Endometrial microvascular endothelial cells (primary cell): ENCODE results near the gene FHIT. TPM values are rescaled to one million over a fixed set of nuclear protein-coding genes. Genes with fewer than 3 reads are reported as not detected.

Experiments
- in situ Hi-C: cut with HindIII; loops from 2 replicates; pipeline ENCODE4 v1.10.0; 2017; ENCODE audit warnings: low sequenced_read_pairs, low pct_unique_long_range_greater_than_20kb; ENCODE audit errors: inconsistent ontology term
- total RNA-seq: library from RNA; depleted of rRNA; stranded (reverse); fragments of >200 nt; gene quantifications from one replicate; pipeline ENCODE4 v1.2.3, GENCODE V29; 2015; ENCODE audit errors: inconsistent ontology term

The FHIT gene
- total RNA-seq, 1 donor from 2014 or later, result 0.19 TPM

DNA sequence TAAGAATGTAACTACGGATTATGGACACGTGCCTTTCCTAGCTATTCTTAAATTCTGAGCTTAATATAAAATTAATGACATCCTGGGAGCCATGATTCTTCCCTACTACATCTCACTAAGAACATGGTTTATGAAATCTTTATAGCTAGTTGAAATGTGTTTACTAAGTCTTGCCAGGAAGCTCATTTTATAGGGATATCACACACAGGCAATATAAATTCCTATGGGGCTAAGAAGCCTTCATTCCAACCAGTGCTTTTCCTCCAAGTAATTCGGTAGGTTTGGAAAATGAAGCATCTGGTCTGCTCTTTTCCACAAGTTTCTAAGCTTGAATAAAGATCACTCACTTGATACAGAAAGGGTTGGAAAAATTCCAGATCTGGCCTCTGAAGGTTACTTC, 802.6 kb downstream of the FHIT start:
- in situ Hi-C loops, result no loop called here

DNA sequence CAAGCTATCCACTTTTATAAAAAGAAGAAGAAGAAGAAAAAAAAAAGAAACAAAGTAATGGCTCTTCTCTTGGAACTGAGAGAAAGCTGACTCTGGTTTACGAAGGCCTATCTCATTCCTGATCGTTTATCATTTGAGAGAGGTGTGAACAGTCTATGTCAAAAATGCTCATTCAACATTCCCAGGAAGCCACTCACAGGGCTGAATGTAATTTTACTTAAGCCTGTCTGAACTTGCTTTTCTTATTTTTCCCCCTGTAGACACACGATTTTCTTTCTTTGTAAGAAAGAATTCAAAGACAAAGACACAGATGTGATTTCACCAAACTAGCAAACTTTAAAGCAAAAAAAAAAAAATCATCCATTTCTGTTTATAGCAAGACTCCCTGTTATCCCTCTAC, 805.8 kb downstream of the FHIT start:
- in situ Hi-C loops, result no loop called here

DNA sequence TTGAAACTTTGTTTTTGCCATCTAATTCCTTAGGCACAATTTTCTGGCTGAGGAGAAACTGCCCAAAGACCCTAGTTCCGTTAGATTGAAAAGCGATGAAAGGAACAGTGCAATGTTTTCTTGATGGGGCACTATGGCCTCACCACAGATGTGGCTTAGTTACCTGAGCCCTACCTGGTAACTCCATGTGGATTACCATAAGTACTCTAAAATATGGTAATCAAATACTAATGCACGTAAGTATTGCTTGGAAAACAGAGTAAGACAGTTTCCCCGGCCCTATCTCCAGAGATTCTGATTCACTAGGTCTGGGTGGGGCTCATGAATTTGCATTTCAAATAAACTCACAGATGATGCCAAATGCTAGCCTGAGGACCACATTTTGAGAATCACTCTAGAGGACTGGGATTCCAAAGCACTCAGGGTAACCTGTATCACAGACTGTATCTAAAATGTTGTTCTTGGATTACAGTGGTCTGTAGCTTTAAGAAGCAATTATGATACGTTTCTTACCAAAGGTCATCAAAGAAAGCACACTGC, 806.3 kb downstream of the FHIT start:
- in situ Hi-C loops, result no loop called here

DNA sequence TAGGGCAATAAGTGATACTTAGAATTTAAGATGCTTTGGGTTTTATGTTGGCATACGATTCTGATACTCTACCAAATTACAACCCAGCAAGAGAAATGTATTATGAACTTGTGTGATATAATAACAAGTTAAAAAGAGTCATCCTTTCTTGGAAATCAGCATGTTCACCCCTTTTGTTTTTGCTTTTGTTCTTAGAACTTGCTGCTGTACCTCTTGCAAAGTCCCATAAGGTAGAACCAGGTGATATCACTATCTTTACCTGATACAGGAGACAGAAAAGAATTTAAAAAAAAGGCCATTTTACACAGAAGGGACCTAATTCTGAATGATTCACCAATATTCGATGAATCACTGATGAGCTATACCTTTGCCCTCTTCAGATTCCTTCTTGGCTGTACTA, 810.4 kb downstream of the FHIT start:
- in situ Hi-C loops, result no loop called here

DNA sequence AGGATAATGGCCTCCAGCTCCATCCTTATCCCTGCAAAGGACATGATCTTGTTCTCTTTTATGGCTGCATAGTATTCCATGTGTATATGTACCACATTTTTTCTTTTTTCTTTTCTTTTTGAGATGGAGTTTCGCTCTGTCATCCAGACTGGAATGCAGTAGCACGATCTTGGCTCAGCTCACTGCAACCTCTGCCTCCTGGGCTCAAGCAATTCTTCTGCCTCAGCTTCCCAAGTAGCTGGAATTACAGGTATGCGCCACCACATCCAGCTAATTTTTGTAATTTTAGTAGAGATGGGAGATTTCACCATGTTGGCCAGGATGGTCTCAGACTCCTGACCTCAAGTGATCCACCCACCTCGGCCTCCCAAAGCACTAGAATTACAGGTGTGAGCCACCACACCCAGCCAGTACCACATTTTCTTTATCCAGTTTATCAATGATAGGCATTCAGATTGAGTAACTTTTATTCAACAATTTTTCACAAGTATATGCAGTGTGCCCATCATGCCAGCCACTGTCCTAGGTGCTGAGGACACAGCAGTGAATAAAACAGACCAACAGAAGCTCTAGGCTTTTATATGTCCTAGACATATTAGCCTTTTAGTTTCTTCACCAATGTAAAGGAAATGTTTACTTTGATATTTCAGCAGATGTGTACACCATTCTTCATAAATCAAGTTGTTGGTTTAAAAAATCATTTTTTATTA, 815.2 kb downstream of the FHIT start:
- in situ Hi-C loops, result no loop called here

DNA sequence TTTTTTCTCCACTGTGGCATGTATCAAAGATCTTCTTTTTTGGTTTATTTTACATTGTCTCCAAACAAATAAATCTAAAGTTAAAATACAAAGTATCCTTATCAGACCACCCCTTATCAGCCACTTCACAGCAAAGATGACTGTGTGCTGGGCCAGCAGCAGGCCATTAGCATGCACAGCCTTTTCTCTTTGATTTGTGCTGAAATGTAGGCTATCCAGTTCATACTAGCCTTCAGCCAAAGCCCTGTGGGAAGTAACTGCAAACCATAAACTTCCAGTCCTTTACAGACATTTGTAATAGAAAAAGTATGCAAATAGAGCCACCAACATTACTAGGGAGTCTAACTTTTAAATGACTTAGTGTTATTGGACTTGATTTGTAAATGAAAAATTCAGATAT, 816.3 kb downstream of the FHIT start:
- in situ Hi-C loops, result no loop called here

DNA sequence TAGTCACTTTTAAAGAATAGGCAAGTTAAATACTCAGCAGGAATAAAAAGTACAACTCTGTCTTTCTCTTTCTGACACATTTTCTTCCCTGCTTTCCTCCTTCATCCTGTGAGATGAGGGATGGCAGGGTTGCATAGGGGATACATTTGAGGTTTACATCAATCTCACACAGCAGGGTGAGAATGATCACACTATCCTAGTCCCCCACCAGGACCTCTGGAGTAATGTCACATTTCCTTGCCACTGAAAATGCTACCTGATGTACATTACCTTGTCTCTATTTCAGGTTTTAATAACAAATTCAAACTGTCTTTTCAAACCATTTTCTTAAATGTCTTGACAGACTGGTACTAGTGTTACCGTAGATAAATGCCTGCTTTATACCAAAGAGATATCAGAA, 816.9 kb downstream of the FHIT start:
- in situ Hi-C loops, result no loop called here

DNA sequence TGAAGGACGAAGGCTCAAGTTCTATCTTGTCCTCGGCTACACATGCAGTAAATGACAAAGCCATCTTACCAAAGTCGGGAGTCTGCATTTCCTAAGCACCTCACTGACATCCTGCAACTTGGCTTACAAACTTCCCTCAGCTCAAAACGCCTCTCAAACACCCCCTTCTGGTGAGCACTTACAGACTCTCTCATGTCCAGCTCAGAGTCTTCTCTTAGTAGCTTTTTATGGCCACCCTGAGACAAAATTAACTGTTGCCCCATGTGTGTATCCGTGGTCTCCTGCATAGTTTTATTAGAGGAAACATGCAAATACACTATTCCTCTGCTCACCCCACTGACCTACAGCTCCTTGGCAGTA, 819.7 kb downstream of the FHIT start:
- in situ Hi-C loops, result no loop called here

DNA sequence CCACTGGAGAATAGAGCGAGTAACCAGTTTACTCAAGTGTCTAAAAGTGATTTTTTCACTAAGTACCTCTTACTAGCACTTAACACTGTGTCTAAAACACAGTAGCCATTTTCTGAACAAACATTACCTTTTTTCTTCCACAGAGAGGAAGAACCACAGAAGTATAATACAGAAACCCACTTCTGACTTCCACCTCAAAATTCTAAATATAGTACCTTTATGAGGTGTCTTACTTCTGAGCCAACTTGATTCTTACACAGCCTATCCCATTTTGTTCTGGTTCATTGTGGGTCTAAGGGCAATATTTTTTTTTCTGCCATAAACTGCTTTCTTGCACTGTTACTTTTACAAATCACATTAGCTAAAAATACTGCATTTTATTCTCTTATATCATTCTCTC, 821.0 kb downstream of the FHIT start:
- in situ Hi-C loops, result no loop called here

DNA sequence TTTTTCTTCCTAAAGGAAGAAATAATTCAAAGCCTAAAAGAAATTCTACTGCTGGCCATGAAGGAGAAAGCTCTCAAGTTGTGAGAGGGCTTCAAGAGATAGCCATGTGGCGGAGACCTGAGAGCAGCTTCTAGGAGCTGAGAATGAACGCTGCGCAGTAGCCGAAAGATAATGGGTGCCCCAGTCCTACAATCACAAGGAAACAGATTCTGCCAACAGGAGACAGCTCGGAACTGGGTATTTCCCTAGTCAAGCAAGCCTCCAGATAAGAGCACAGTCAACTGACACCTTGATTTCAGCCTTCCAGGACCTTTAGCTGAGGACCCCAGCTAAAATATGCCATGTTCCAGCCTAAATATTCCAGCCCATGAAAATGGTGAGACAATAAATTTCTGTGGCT, 824.1 kb downstream of the FHIT start:
- in situ Hi-C loops, result no loop called here

DNA sequence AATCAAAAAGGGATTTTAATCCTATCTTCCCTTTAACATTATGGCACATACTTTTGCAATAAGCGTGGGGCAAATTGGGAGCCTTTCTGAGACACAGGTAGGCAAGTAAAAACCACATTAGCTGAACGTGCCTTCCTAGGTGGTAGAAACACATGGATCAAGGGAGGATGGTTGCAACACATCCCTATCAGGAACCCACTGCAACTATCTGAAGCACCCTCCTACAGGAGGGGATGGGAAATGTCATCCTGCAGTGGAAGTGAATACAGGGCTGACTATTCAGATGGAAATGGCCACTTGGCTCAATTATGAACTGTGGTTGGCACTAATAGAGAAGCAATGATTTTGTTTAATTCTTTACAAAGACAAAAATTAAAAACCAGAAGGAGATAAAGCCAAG, 826.3 kb downstream of the FHIT start:
- in situ Hi-C loops, result no loop called here

DNA sequence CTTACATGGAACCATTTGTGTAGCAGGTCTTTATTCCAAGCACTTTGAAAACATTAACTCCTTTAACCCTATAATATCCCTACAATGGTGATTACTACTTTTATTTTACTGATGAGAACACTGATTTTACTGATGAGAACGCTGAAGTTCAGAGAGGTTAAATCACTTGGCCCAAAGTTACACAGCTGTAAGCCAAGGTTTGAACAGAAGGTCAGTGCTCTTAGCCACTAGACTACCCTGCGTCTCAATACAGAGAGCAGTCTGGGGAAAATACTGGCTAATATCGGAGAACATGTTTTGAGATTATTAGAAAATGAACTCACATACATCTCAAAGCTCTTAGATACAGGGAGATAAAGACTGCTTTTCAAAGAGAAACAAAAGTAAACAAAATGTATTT, 827.2 kb downstream of the FHIT start:
- in situ Hi-C loops, result no loop called here

DNA sequence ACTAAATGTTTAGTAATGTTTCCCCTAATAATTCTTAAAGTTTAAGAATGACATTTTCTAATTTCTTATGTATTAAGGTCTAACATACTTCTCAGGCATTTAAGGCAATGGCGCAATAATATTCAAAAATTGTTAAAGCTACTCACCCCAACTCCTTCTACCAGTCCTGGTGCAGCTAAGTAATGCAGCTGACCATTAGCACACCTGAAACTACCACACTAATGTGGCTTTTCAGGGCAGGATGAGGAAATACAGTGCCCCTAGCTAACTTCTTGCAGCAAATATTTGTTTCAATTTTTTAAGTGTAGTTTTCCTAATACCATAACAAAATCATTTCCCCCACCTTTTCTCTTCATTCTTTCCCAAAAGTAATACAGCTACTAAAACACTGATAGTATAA, 827.7 kb downstream of the FHIT start:
- in situ Hi-C loops, result no loop called here

DNA sequence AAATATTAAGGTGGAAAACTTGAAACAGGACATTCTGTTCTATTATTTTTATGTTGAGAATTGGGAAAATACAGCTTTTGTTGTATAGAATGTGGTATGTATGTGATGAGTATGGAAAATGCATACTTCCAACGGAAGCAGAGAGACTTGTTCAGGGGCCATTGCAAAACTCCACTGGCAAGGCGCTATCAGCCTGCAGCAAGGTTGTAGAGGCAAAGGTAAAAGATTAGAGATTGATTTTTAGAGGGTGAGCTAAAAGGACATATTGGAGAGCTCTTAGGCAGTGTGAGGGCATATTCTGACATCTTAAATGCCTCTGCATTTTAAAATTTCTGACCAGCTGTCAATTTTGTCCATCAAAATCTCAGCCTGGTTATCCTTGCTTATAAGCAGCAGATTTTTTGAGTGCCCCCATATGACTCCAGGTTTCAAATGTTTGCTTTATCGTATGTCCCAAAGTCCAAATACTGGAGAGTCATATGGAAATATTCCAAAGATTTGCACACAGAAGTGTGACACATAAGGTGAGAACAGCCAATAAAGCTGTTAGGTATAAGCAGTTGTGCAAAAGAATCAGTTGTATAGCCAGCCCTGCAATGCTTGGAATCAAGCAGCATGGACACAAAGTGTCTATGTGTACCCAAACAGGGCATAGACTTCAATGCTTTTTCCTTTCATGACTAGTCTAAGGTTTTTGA, 829.4 kb downstream of the FHIT start:
- in situ Hi-C loops, result no loop called here

DNA sequence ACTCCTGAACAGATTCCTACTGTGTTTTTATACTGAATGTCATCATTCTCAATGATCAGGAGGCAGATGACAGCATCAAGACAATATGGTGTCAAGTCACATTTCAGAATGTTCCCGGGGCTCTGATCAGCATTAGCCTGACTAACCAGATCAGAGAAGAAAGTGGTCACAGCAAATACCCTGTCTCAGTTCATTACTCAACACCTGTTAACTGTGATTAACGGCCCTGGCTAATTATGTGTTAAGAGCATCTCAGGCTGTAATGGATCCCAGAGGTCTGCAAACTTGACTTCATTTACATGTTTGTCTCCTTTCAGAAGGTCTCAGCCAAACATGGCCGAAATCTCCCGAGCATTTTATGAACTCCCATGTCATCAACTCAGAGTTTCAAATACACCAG, 833.7 kb downstream of the FHIT start:
- in situ Hi-C loops, result no loop called here

DNA sequence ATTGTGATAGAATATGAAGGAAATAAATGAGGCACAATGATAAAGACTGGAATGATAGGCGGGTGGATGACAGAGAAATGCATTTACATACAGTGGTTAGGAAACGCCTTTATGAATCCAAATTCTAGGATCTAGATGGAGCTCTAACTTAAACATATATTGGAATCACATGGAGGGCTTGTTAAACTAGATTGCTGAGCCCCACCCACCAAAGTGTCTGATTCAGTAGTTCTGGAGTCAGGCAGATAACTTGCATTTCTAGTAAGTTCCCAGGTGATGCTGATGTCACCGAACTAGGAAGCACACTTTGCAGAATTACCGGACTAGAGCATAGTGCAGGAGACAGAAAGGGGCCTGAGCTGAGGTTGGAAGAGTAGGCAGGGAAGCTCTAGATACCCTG, 837.2 kb downstream of the FHIT start:
- in situ Hi-C loops, result no loop called here

DNA sequence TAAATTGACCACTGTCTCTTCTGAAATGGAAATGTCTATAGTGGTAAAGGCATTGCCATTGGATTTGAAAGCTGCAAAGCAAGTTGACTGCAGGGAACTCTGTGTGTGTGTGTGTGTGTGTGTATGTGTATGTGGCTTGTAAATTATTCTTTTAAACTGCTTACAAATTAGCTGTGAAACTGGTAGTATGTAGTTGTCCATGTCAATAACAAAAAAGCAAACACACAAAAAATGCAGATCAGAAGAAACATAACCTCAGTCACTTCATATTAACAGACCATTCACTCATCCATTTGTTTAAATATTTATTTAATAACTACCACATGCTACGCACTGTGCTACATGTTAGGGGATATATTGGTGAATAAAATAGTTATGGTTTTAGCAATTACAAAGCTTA, 837.7 kb downstream of the FHIT start:
- in situ Hi-C loops, result no loop called here

DNA sequence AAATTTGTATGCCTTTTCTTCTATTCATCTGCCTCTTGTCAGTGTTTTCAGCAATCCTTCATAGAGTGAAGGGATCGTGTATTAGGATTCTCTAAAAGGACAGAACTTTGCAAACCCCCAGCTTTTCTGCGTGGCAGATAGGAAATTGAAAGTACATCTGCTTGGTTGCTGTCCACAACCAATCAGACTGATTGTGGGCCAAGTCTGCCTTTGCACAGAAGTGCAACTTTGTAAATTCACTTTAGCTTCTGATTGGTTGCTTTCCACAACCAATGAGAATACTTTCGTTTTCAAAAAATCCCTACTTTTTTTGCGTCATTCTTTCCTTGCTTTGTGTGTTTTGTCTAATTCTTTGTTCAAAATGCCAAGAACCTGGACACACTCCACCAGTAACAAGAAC, 847.4 kb downstream of the FHIT start:
- in situ Hi-C loops, result no loop called here

DNA sequence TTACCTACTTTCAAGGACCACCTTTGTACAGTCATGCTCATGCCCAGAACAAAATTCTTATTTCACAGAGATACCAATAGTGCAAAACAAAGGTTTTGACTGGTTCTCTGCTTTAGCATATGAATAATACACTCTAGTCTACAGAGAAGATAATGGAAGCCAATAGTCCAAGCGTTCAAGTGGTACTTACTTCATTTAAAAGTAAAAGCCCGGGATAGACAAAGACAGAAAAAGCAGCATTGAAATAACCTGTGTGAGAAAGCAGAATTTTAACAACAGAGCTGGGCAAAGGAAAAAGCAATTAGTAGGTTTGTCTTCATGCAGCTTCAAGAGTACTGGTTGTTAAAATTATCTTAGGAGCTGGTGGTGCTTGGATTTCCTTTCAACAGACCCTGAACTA, 848.3 kb downstream of the FHIT start:
- in situ Hi-C loops, result no loop called here
